ENCODE data around the gene CCDC150.

DNA sequence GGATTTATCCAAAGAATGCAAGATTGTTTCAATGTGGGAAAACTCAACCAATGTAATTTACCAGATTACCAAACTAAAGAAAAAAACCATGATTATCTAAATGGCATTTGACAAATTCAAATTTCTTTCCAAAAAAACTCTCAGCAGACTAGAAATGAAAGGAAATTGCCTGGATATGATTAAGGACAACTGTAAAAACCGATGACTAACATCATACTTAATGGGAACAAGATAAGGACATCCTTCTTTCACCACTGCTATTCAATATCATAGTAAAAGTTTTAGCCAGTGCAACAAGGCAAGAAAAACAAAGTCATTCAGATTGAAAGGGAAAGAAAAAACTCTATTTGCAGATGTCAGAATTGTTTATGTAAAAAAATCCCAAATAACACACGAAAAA lies 4.4 kb upstream of the CCDC150 start:
- TF ChIP-seq, protein P1, sequence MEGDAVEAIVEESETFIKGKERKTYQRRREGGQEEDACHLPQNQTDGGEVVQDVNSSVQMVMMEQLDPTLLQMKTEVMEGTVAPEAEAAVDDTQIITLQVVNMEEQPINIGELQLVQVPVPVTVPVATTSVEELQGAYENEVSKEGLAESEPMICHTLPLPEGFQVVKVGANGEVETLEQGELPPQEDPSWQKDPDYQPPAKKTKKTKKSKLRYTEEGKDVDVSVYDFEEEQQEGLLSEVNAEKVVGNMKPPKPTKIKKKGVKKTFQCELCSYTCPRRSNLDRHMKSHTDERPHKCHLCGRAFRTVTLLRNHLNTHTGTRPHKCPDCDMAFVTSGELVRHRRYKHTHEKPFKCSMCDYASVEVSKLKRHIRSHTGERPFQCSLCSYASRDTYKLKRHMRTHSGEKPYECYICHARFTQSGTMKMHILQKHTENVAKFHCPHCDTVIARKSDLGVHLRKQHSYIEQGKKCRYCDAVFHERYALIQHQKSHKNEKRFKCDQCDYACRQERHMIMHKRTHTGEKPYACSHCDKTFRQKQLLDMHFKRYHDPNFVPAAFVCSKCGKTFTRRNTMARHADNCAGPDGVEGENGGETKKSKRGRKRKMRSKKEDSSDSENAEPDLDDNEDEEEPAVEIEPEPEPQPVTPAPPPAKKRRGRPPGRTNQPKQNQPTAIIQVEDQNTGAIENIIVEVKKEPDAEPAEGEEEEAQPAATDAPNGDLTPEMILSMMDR (IDR thresholded peaks at IDR 0.05; ENCODE audit: insufficient read depth, low read length, poor library complexity, severe bottlenecking): no peak
- no peak for TF ChIP-seq EZH2phosphoT487 (conservative IDR thresholded peaks at IDR 0.05; ENCODE audit: low read length)
